Right hindlimb (tissue), 1 donor: ENCODE data around the gene MFAP2.
"Not testable (repeated sequence)": the region's sequence is repeated elsewhere in the genome, so short reads cannot be mapped to it uniquely, and the experiment has no call there.

Experiments used
- DNase-seq: peaks from one replicate; pipeline ENCODE4 v3.0.0-alpha.2; 2018

The MFAP2 gene

DNA sequence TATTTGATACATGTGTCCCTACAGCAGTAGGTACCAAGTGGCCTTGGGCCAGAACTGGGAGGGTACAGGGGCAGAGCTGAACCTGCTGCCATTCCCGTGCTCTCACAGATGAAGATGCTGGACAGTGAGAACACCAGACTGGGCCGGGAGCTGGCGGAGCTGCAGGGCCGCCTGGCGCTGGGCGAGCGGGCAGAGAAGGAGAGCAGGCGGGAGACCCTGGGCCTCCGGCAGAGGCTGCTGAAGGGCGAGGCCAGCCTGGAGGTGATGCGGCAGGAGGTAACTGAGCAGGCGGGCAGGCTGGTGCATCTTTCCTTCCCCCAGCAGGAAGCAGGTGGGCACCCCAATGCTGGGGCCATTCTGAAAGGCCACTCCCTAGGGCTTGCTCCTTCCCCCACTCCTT lies 21.9 kb downstream of the MFAP2 start:
- DNase-seq, result no peak

DNA sequence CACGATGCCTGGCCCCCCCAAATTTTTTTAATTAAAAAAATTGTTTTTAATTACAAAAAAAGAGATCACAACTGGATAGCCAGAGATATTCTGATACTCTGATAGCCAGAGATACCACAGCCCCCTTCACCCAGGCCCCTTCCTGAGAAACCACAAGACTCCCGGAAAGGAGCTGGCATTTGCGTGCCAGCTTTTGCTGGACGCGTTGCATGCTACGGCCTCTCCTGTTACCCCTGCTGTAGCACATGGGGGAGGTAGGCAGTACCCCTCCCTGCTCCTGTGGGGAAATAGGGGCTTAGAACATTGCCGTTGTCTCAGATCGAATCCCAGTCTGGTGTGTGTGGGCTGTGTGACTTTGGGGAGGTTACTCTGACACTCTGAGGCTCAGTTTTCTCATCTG lies 22.7 kb downstream of the MFAP2 start:
- no peak for DNase-seq

GRCh38 chr1:16956775-16957174 lies 23.6 kb downstream of the MFAP2 start:
- DNase-seq, result no peak

DNA sequence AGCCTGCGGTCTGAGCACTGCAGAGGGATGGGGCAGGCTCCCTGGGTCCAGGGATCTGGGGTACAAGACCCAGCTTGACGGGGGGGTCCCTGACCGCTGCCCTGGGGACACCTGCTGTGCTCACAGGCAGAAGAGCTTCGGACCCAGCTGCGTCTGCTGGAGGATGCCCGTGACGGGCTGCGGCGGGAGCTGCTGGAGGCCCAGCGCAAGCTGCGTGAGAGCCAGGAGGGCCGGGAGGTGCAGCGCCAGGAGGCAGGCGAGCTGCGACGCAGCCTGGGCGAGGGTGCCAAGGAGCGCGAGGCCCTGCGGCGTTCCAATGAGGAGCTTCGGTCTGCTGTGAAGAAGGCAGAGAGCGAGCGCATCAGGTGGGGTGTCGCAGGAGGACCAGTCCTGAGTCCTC lies 25.2 kb downstream of the MFAP2 start:
- DNase-seq, result no peak

- no peak for DNase-seq
These were observed 25.8 kb downstream of the MFAP2 start for GRCh38 chr1:16954579-16954978.

- DNase-seq, result not testable (repeated sequence)
These were observed 28.0 kb downstream of the MFAP2 start for GRCh38 chr1:16952376-16952775.

DNA sequence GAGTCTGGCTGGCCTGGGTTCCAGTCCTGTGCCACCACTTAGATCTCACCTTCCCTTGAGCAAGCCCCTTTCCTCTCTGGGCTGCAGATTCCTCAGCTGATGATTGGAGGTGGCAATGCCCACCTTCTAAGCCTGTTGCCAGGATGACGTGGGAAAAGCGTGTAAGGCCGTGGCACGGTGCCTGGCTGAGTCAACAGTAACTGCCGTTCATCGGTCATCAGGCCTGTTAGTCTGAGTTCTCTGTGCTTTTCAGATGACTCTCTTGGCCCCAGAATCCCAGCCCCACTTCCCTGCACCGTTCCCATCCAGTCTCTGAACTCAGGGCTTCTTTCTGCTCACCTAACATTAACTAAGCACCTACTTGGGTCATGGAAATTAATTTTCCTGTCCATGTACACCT lies 31.4 kb downstream of the MFAP2 start:
- not testable (repeated sequence) for DNase-seq

DNA sequence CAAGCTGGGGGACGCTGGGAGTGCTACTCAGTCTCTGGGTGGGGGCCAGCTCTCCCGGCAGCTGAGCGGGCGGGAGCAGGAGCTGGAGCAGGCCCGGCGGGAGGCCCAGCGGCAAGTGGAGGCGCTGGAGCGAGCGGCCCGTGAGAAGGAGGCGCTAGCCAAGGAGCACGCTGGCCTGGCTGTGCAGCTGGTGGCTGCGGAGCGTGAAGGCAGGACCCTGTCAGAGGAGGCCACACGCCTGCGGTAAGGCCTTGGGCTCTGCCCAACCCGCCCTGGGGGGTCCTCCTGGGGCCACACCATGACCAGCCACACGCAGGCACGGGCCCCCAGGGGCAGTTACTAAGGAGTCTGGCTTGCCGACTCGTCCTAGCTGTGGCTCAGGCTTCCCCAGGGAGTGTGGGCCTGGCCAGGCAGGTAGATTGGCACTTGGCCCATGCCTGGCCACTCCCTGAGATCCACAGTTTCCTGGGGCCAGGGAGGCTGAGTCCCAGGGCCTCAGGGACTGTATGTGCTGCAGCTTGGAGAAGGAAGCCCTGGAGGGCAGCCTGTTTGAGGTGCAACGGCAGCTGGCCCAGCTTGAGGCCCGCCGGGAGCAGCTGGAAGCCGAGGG lies 32.0 kb downstream of the MFAP2 start:
- not testable (repeated sequence) for DNase-seq

- no peak for DNase-seq
These were observed 33.8 kb downstream of the MFAP2 start for GRCh38 chr1:16946646-16947045.

- not testable (repeated sequence) for DNase-seq
These were observed 34.2 kb downstream of the MFAP2 start for GRCh38 chr1:16946185-16946584.

DNA sequence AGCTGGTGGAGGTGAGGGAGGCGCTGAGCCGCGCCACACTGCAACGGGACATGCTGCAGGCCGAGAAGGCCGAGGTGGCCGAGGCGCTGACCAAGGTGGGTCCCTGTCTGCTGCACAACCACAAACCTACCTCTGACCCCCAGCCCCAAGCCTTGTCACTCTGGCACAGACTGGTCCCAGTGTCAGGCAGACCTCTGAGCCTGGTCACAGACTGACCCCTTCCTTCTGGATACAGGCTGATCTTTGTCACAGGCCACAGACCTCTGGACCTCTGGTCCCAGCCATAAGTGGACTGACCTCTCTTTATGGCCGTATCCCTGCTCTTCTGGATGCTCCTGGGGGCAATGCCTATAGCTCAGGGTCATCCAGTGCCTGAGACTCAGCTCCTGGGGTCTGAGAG lies 34.9 kb downstream of the MFAP2 start:
- not testable (repeated sequence) for DNase-seq

- DNase-seq, result no peak
These were observed 36.4 kb downstream of the MFAP2 start for GRCh38 chr1:16944038-16944437.

DNA sequence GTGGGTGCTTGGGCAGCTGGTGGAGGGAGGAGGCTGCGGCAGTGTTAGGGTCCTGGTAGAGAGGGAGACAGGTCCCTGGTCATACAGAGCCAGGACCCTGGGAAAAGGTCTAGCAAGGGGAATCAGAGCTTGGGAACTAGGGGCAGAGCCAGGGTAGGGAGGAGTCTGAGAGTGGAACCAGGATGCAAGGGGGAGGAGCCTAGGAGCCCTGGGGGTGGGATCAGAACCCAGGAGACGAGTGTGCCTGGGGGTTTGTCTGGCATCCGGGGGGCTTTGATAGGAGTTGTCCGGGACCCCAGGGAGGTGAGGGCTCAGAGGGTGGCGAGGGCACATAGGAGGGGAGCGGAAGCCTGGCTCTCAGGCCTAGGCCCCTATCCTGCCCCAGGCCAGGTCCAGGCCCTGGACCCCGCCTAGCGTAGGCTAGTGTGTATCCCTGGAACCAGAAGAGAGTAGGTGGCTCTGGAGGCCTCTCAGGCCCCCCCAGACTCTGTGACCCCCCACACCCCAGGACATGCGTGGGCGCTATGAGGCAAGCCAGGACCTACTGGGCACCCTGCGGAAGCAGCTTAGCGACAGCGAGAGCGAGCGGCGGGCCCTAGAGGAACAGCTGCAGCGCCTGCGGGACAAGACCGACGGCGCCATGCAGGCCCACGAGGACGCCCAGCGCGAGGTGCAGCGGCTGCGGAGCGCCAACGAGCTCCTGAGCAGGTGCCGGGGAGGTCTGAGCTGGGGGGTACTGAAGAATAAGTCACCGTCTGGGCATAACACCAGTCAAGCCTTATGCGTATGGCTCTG lies 40.8 kb downstream of the MFAP2 start:
- not testable (repeated sequence) for DNase-seq

DNA sequence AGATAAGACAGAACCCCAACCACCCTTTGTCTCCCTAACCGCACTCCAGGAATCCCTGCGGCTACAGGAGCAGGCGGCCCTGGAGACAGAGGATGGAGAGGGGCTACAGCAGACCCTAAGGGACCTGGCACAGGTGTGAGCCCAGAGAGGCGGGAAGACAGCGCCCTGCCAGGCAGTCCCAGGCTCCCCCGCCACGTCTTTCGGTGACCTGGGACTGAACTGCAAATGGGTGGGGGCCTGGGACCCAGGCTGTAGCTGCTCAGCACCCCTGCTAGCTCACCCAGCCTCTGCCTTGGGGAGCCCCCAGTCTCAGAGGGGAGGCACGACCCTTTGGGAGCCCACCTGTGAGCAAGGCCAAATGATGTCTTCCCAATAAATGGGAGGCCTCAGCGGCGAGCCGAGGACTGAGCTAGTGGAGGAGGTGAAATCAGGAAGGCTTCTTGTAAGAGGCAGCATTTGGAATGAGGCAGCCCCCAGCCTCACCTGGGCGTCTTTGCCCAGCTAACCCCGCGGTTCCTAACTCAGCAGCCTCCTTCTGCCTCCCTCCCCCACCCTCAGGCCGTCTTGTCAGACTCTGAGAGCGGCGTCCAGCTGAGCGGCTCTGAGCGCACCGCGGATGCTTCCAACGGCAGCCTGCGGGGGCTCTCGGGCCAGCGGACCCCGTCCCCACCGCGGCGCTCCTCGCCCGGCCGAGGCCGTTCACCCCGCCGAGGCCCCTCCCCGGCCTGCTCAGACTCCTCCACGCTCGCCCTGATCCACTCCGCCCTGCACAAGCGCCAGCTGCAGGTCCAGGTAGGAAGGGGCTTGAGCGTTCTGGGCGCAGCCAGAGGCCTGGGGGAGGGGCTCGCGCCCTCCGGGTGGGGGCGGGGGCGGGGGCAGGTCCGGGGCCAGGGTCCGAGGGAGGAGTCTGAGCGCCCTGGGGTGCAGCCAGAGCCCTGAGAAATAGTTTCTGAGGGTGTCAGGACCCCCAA lies 41.8 kb downstream of the MFAP2 start:
- no peak for DNase-seq

DNA sequence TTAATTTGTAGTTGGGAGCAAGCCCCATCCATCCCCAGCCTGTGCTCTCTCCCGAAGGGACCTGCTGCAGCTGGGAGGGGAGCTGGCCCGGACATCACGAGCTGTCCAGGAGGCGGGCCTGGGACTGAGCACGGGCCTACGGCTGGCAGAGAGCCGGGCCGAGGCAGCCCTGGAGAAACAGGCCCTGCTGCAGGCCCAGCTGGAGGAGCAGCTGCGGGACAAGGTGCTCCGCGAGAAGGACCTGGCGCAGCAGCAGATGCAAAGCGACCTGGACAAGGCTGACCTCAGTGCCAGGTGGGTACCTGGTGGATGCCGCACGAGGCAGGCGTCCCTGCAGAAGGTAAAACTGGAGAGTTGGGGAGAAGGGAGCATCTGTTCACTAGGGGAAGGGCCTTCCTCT lies 43.8 kb downstream of the MFAP2 start:
- DNase-seq, result not testable (repeated sequence)

GRCh38 chr1:16933945-16934344 lies 46.5 kb downstream of the MFAP2 start:
- DNase-seq, result not testable (repeated sequence)

DNA sequence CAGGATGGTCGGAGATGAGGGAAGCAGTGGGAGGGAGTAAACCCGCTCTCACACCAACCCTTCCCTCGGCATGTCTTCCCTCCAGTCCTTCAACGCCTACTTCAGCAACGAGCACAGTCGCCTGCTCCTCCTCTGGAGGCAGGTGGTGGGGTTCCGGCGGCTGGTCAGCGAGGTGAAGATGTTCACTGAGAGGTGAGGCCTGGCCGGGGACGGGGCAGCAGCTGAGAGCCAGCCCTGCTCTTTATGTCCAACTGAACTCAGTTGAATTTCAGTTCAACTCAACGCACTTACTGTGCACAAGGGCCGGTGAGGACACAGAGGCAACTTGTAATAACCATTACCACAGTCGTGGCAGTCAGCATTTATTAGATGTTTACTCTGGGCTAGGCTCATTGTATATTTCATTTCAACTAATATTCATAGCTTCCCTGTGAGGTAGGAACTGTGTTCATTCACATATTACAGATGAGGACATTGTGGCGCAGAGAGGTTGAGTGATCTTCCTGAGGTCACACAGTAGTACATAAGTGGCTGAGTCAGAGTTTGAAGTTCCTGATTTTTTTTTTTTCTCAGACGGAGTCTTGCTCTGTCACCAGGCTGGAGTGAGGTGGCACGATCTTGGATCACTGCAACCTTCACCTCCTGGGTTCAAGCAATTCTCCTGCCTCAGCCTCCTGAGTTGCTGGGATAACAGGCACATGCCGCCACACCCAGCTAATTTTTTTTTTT lies 49.0 kb downstream of the MFAP2 start:
- not testable (repeated sequence) for DNase-seq

DNA sequence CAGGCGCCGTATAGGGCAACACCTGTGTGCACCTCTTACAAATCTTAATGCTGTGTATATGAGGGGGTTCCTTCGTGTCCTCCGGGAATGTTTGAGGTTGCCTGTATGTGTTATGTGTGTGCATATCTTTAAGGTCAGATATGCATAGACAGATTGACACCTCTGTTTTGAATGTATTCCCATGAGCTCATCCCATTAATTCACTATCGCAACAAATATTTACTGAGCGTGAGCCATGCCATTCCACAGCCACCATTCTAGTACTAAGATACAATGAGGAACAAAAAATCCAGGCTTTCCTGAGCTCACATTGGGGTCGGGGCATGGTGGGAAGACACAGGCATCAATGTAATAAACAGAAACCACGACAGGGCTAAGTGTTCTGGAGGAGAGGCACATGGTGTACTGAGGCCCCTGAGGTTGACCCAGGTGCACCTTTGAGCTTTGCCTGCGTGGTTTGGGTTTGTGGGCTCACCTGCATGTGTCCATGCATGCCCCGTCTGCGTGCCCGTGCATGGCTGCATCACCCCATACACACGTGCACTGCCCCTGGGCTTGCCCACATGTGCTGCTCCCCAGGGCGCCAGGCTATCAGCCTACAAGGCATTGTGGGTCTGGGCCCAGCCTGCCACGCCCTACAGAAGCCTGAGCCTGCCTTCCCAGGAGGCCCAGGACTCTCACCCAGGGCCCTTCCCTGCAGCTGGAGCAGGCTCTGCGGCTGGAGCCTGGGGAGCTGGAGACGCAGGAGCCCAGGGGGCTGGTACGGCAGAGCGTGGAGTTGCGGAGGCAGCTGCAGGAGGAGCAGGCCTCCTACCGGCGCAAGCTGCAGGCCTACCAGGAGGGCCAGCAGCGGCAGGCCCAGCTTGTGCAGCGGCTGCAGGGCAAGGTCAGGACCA lies 51.0 kb downstream of the MFAP2 start:
- not testable (repeated sequence) for DNase-seq

- DNase-seq, result no peak
These were observed 52.5 kb downstream of the MFAP2 start for GRCh38 chr1:16927711-16928485.

- DNase-seq, result no peak
These were observed 53.2 kb downstream of the MFAP2 start for GRCh38 chr1:16927256-16927655.
